NB4 (cell line): ENCODE results near the gene ITGB3.

Experiments used
- MYC ChIP-seq: IDR thresholded peaks from 2 replicates; pipeline ENCODE4 v1.6.1; 2011; ENCODE audit warnings: low read depth, low read length
- TF ChIP-seq, protein P1 (sequence below): IDR thresholded peaks from one replicate; pipeline ENCODE4 v1.5.1; 2012; ENCODE audit warnings: low read depth, low read length
- TF ChIP-seq, protein P2 (sequence below): IDR thresholded peaks from 2 replicates; pipeline ENCODE4 v1.6.1; 2011; ENCODE audit warnings: low read depth, low read length

- TF ChIP-seq, protein P1, sequence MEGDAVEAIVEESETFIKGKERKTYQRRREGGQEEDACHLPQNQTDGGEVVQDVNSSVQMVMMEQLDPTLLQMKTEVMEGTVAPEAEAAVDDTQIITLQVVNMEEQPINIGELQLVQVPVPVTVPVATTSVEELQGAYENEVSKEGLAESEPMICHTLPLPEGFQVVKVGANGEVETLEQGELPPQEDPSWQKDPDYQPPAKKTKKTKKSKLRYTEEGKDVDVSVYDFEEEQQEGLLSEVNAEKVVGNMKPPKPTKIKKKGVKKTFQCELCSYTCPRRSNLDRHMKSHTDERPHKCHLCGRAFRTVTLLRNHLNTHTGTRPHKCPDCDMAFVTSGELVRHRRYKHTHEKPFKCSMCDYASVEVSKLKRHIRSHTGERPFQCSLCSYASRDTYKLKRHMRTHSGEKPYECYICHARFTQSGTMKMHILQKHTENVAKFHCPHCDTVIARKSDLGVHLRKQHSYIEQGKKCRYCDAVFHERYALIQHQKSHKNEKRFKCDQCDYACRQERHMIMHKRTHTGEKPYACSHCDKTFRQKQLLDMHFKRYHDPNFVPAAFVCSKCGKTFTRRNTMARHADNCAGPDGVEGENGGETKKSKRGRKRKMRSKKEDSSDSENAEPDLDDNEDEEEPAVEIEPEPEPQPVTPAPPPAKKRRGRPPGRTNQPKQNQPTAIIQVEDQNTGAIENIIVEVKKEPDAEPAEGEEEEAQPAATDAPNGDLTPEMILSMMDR, result no peak
- no peak for TF ChIP-seq MYC
- TF ChIP-seq, protein P2, sequence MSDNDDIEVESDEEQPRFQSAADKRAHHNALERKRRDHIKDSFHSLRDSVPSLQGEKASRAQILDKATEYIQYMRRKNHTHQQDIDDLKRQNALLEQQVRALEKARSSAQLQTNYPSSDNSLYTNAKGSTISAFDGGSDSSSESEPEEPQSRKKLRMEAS, result no peak
Observed at GRCh38 chr17:47209499-47209898, 44.1 kb upstream of the ITGB3 start.
